ENCODE results near the gene DENND1A. TPM values are rescaled to one million over a fixed set of nuclear protein-coding genes. Genes with fewer than 3 reads are reported as not detected.

The DENND1A gene
- total RNA-seq, 1 donor from 2014 or later: 24.0 TPM

DNA sequence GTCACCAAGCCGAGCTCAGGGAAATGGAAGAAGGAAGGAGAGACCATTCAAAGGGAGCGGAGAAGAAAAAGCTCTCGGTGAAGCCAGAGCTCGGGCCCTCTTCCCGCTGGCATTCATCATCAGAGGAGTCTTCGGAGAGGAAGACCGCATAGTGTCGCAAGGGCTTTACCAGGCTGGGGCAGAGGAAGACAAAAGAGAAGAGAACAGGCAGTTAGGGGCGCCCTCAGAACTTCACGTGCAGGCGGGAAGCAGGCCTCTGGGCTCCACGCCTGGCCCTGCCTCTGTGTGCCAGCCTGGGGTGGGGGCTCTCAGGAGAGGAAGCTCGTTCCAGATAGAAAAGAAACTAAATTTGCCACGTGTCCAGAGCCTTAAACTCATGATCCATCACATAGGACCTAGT is 542.2 kb downstream of the DENND1A start:
- no peak for DNase-seq

DNA sequence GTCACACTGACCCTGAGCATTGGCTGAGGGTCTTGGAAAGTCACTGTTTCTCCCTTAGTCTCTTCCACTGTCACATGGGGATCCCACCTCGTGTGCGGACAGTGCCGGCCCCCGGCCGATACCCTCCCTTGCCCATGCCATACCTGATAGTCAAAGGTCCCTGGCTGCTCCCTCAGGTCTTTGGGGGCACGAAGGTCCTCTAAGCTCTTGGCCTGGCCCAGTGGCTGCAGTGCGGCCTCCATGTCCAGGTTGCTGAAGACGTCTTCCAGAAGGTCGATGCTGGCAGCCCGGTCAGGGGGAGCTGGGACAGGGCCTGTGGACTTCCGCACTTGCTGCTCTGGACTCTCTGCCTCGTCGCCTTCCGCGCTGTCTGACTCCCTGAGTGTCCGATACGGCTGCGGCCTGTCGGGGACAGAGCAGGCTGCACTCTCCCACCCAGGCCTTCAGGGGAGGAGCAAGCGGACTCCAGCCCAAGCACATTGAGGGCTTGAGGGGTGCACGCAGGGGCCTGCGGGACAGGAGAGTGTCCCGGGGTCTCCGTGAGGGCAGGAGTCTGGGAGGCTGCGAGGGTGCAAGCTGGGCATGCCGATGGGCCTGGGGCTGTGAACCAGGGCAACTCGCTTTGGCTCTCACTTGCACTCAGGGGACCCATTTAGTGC is 546.3 kb downstream of the DENND1A start:
- DNase-seq: no peak

DNA sequence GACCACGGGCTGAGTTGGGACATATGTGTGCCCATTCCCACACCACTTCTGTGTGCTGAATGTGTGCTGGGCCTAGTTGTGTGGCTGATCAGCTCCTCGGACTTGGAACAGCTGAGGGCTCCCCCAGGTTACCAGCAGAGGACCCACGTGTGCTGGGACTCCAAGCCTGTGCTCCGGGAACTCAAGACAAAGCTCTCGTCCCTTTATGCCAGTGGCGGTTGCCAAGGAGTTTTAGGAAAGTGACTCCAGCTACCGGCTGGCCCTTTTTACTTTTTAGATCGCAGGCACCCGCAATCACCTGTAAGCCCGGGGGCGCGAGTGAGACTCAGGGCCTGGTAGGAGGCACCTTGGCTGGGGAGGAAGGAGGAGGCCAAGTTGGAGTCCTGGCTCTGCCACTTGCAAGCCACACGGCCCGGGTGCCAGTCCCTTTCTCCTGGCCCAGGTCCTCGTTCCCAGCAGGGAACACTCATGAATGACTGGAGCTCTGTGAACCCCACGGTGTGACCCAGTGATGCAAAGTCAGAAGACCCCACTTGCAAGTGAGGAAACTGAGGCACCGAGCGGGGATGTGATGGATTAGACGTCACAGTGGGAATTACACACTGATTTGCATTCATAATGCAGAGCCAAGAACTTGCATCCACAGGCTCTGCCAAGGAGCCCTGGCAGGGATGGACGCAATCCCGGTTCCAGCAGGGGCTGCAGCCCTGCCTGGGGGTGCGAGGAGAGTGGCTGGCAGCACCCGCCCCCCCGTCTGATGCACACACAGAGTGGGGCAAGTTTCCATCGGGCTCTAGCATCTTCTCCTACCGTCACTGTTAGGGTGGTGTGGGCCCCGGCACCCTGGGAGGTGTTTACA is 547.0 kb downstream of the DENND1A start:
- no peak for DNase-seq

DNA sequence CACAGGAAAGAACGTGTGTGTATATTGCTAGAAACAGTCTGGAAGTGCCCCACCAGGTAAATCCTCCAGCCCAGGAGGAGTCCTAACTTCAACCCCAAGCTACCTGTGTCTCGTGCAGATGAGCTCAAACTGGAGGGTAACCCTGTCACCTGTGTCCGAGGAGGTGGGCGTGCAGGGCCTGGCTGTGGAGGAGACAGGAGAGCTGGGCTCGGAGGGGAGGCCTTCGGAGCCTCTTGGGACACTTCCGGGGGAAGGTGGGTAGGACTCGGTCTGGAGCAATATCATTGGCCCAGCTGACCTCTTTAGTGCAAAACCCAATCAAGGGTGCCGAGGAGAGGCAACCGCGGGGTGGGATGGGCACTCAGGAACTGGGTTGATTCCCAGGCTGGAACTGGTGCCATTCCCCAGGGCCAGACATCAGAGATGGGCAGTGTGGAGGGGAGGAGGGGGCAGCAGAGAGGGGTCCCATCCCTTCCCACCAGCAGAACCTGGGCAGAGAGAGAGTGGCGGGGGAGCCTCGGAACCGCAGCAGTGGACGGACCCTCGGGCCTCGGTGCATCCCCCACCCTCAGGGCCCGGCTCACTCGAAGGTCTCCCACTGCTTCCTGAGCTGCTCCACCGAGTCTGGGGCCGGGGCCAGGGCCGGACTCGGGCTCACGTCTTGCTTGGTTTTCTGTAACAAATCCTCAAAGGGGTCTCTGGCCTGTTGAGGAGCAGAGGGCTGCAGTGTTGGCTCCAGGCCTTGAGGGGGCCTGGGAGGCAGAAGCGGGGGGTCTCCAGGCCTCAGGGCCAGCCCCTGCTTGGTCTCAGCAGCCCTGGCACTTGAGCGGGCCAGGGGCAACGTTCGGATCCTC is 548.8 kb downstream of the DENND1A start:
- DNase-seq: no peak

DNA sequence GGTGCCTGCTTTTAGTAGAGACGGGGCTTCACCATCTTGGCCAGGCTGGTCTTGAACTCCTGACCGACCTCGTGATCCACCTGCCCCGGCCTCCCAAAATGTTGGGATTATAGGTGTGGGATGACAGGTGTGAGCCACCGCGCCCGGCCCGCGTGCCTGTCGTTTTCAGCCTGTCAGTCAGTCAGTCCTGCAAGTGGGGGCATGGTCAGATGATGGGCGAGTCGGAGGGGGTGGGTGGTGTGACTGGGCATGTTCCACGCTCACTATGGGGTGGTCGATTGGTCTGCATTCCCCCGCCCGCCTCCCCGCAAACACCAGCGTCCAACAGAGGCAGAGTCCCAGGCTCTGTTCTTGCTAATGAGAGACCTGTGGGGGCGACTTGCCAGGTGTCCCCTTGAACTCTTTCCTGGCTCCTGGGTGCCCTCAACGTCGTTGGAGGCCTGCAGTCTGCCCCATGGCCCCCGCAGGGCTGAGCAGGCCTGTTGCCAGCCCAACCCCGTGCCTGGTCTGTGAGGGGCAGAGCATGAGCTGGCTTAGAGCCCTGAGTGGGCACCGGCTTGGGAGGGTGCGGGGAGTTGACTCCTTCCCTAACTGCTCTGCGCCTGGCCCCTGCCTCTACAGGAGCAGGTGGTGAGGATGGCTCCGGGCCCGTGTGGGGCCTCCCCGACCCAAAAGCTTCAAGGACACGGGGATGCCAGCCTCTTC is 550.8 kb downstream of the DENND1A start:
- DNase-seq: no peak

DNA sequence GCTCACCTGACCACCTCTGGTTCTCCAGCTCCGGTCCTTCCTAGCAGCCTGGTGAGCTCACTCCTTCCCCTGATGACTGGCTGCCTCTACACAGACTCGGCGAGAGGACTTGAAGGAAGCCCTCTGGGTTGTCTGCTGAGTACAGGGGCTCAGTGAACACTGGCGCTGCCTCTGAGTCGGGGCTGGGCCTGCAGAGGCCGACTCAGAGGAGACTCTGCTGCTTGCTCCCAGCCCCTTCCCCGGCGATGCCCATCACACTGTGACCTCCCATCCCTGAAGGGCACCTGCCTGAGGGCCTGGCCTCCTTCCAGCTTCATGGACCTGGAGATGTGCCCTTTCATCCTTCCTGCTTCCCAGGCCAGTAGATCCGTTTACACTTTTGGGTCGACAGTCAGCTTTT is 551.9 kb downstream of the DENND1A start:
- DNase-seq: no peak

DNA sequence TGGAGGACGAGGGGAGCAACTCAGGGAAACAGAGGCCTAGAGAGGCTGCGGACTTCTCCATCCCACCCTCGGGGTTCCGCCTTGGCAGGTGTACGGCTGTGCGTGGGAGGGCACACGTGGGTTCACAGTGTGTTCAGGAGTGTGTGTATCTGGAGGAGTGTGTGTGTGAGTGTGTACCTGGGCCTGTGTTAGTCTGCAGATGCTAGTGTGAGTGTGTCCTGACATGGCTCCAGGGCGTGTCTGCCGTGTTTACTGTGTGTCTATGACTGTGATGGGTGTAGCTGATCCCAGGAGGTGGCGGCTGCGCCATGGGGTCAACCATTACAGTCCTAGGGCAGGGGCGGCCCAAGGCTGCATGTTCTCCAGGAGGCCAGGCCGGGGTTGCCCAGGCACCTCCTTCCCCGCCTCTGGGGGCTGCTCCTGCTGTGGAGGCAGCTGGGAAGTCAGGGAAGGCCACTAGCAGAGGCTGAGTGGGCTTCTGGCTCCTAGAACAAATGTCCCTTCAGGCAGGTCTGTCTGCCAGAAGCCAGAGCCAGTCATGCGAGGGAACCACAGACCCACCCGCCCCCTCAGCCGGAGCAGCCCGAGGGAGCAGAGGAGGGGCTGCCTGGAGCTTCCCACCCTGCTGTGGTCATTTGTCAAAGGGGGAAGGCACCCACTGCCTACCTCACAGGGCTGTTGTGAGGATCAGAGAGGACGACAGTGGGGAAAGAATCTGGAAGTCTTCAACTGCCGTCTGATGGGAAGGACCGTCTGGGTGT is 552.5 kb downstream of the DENND1A start:
- DNase-seq: no peak

DNA sequence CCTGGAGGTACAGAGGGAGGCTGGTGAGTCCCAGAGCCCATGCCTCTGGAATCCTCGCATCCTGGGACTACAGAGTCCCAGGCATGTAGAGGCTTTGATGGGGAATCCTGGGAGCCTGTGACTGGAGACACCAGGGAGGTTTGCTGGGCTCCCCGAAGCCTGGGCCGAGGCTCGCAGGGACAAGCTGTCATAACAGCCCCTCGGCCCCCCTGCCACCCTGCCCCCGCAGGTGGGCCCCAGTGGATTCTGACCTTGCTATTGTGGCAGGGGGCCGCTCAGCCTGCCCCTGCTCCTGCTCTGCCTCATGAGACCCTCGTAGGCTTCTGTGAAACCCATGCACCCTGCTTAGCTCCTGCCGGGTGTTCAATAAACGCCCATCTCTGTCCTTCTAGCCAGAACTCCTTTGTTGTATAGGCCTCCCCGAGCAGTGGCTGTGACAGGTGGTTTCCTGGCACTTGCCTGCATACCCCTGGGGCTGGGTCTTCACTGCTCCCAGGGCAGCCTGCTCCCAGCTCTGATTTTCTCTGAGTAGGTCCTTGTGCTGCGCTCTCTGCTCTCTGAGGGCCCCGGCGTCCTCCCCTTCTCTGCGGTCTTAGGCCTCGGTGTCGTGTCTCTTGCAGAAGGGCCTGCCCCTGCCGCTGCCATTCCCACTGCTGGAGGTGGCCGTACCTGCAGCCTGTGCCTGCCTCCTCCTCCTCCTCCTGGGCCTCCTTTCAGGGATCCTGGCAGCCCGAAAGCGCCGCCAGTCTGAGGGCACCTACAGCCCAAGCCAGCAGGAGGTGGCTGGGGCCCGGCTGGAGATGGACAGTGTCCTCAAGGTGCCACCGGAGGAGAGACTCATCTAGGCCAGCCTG is 553.5 kb downstream of the DENND1A start:
- DNase-seq: no peak

DNA sequence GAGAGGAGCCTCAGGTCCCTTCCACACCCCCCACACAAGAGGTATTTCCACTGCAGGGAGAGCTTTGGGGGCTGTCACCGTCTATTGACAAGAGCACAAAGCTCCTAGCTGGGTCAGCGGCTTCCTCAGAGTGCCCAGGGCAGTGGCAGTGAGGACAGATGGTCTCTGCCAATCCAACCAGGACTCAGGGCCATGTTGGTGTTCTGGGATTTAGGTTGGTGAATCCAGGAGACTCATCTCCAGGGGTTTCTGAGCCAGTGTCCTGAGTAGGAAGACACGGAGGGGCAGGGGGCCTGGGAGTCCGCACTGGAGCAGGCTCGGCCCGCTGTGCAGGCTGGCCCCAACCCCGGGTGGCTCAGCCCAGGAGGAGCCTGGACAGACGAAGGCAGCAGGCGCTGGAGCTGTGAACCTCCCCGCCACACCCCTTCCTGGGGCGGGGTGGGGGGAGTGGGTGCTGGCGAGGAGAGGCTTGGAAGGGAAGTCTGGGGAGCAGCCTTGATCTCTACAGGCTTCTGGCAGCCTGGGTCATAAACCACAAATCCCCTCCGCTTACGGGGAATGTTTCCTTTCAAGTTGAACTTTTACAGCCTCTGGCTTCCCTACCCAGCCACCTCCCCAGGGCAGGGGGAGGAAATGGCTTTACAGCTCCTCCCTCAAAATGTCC is 554.3 kb downstream of the DENND1A start:
- no peak for DNase-seq

DNA sequence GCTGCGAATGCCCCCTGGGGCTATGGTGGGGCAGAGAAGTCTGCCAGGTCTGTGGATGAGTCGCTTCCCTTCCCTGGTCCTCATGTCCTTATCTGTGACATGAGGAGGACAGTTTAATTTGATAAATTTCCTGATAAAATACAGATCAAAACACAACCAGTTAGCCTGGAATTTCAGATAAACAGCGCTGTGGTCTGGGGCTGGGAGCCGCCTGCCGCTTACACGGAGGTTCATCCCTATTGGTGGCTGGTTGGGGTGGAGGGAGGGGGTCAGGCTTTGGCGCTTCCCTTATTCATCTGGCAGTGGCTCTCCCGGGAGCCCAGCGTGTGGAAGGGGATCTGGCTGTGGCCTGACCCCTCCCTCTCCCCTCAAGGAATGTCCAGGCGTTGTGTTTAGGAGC is 556.0 kb downstream of the DENND1A start:
- DNase-seq: no peak

DNA sequence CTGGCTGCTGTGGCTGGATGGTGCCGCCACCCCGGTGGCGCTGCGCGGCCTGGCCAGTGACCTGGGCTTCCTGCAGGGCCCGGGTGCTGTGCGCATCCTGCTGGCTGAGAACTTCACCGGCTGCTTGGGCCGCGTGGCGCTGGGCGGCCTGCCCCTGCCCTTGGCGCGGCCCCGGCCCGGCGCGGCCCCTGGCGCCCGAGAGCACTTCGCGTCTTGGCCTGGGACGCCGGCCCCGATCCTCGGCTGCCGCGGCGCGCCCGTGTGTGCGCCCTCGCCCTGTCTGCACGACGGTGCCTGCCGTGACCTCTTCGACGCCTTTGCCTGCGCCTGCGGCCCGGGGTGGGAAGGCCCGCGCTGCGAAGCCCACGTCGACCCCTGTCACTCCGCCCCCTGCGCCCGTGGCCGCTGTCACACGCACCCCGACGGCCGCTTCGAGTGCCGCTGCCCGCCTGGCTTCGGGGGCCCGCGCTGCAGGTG is 556.4 kb downstream of the DENND1A start:
- DNase-seq: no peak

DNA sequence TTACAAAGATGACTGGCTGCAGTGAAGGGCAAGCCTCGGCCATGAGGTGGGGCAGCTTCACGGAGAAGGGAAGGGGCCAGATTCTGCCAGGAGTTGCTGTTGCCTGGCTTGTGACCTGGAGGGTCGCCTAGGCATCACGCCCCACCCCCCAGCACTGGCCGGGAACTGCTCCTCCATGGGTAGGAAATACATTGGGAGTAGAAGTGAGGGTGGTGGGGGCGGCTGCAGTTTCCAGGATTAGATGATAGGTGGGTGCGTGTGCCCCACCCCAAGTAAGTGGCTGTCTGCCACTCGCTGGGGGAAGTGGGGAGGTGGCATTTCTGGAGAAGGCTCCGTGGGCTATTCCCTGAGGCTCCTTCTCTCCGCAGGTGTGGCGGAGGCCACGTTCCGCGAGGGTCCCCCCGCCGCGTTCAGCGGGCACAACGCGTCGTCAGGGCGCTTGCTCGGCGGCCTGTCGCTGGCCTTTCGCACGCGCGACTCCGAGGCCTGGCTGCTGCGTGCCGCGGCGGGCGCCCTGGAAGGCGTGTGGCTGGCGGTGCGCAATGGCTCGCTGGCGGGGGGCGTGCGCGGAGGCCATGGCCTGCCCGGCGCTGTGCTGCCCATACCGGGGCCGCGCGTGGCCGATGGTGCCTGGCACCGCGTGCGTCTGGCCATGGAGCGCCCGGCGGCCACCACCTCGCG is 557.0 kb downstream of the DENND1A start:
- no peak for DNase-seq

DNA sequence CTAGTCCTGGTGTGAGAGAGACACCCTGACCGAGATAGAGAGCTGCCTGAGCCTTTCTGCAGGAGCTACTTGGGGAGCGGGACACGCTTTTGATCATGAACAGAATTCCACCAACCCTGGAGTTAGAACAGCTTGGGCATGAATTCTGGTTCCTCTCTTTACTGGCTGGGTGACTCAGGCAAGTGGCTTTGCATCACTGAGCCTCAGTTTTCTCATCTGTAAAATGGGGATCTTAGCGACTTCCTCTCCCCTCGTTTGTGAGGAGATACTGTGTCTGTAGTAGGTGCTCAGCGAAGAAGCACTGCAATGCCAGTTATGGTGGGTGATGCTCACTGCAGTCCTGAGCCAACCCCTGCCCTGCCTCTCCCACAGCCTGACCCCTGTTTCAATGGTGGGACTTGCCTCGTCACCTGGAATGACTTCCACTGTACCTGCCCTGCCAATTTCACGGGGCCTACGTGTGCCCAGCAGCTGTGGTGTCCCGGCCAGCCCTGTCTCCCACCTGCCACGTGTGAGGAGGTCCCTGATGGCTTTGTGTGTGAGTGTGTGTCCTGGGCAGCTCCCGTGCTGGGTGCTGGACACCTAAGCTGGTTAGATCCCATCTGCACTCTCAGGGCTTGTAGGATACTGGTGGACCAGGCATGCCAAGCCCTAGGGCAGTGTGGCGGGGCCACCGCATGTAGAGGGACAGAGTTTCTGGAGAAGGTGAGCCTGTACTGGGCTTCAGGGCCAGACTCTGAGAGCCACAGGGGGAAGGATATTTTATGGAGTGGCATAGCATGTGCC is 557.9 kb downstream of the DENND1A start:
- no peak for DNase-seq

DNA sequence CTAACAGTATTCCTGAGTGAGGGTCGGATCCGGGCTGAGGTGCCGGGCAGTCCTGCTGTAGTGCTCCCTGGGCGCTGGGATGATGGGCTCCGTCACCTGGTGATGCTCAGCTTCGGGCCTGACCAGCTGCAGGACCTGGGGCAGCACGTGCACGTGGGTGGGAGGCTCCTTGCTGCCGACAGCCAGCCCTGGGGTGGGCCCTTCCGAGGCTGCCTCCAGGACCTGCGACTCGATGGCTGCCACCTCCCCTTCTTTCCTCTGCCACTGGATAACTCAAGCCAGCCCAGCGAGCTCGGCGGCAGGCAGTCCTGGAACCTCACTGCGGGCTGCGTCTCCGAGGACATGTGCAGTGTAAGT is 558.7 kb downstream of the DENND1A start:
- no peak for DNase-seq

DNA sequence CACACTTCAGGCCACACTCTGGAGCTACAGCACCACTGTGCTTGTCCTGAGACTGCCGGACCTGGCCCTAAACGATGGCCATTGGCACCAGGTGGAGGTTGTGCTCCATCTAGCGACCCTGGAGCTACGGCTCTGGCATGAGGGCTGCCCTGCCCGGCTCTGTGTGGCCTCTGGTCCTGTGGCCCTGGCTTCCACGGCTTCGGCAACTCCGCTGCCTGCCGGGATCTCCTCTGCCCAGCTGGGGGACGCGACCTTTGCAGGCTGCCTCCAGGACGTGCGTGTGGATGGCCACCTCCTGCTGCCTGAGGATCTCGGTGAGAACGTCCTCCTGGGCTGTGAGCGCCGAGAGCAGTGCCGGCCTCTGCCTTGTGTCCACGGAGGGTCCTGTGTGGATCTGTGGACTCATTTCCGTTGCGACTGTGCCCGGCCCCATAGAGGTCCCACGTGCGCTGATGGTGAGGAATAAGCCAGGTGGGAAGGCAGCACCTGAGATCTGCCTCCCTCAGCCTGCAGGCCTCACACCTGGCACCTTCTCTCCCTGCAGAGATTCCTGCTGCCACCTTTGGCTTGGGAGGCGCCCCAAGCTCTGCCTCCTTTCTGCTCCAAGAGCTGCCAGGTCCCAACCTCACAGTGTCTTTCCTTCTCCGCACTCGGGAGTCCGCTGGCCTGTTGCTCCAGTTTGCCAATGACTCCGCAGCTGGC is 559.2 kb downstream of the DENND1A start:
- no peak for DNase-seq

DNA sequence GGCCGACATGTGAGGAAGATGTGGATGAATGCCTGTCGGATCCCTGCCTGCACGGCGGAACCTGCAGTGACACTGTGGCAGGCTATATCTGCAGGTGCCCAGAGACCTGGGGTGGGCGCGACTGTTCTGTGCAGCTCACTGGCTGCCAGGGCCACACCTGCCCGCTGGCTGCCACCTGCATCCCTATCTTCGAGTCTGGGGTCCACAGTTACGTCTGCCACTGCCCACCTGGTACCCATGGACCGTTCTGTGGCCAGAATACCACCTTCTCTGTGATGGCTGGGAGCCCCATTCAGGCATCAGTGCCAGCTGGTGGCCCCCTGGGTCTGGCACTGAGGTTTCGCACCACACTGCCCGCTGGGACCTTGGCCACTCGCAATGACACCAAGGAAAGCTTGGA is 559.8 kb downstream of the DENND1A start:
- no peak for DNase-seq

DNA sequence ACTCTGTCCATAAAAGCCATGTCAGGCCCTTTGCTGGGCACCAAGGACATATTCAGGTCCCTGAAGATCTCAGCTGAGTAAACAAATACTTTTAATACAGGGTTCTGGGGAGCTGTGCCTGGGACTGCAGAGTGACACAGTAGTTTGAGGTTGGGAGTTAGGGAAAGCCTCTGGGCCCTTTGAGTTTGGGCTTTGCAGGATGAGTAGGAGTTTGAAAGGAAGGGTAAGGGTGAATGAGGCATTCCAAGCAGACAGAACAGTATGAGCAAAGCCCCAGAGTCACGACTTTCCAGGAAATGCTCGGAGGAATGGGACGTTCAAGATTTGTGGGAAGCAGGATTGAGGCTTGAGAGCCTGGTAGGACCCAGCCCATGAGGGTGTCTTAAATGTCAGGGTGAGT is 560.6 kb downstream of the DENND1A start:
- no peak for DNase-seq
